ENCODE data around the gene EAF1. TPM values are rescaled to one million over a fixed set of nuclear protein-coding genes. Genes with fewer than 3 reads are reported as not detected.

EAF1 gene
- total and polyA plus RNA-seq, 2 experiments from 2014 or later, result 9.4 to 45.4 TPM

DNA sequence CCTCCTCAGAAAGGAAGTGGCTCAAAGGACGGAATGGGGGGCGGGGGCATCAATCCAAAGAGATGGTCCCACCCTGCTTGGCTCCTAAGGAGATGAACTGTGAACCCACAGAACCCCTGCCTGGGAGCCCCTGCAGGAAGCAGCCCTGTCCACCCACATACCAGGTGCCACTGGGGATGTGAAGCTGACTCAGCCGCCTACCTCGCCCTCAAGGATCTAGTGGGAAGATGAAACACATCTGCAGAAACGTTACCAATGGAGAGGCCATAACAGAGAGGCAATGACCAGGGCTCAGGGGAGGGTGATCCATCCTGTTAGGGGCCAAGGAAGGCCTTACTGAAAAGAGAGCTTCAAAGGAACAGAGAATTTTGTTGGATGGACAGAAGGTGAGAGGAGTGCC, 35.1 kb downstream of the EAF1 start (continued):
- no peak for TF ChIP-seq EZH2phosphoT487 (IDR thresholded peaks at IDR 0.05; ENCODE audit: unreplicated experiment)
- TF ChIP-seq, protein P1, sequence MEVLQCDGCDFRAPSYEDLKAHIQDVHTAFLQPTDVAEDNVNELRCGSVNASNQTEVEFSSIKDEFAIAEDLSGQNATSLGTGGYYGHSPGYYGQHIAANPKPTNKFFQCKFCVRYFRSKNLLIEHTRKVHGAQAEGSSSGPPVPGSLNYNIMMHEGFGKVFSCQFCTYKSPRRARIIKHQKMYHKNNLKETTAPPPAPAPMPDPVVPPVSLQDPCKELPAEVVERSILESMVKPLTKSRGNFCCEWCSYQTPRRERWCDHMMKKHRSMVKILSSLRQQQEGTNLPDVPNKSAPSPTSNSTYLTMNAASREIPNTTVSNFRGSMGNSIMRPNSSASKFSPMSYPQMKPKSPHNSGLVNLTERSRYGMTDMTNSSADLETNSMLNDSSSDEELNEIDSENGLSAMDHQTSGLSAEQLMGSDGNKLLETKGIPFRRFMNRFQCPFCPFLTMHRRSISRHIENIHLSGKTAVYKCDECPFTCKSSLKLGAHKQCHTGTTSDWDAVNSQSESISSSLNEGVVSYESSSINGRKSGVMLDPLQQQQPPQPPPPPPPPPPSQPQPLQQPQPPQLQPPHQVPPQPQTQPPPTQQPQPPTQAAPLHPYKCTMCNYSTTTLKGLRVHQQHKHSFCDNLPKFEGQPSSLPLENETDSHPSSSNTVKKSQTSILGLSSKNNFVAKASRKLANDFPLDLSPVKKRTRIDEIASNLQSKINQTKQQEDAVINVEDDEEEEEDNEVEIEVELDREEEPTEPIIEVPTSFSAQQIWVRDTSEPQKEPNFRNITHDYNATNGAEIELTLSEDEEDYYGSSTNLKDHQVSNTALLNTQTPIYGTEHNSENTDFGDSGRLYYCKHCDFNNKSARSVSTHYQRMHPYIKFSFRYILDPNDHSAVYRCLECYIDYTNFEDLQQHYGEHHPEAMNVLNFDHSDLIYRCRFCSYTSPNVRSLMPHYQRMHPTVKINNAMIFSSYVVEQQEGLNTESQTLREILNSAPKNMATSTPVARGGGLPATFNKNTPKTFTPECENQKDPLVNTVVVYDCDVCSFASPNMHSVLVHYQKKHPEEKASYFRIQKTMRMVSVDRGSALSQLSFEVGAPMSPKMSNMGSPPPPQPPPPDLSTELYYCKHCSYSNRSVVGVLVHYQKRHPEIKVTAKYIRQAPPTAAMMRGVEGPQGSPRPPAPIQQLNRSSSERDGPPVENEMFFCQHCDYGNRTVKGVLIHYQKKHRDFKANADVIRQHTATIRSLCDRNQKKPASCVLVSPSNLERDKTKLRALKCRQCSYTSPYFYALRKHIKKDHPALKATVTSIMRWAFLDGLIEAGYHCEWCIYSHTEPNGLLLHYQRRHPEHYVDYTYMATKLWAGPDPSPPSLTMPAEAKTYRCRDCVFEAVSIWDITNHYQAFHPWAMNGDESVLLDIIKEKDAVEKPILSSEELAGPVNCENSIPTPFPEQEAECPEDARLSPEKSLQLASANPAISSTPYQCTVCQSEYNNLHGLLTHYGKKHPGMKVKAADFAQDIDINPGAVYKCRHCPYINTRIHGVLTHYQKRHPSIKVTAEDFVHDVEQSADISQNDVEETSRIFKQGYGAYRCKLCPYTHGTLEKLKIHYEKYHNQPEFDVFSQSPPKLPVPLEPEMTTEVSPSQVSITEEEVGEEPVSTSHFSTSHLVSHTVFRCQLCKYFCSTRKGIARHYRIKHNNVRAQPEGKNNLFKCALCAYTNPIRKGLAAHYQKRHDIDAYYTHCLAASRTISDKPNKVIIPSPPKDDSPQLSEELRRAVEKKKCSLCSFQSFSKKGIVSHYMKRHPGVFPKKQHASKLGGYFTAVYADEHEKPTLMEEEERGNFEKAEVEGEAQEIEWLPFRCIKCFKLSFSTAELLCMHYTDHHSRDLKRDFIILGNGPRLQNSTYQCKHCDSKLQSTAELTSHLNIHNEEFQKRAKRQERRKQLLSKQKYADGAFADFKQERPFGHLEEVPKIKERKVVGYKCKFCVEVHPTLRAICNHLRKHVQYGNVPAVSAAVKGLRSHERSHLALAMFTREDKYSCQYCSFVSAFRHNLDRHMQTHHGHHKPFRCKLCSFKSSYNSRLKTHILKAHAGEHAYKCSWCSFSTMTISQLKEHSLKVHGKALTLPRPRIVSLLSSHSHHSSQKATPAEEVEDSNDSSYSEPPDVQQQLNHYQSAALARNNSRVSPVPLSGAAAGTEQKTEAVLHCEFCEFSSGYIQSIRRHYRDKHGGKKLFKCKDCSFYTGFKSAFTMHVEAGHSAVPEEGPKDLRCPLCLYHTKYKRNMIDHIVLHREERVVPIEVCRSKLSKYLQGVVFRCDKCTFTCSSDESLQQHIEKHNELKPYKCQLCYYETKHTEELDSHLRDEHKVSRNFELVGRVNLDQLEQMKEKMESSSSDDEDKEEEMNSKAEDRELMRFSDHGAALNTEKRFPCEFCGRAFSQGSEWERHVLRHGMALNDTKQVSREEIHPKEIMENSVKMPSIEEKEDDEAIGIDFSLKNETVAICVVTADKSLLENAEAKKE (CRISPR knock-in tag; IDR thresholded peaks at IDR 0.05), result no peak

GRCh38 chr3:15465876-15466585, 38.6 kb downstream of the EAF1 start:
- H3K4me1 Mint-ChIP-seq, result no peaks in the 10 kb centered on the region
- peaks cover 3% of the 10 kb centered on the region for H3K27me3 Mint-ChIP-seq (ENCODE audit: insufficient read depth, low read depth, poor library complexity)
- H3K36me3 ChIP-seq (ENCODE audit: insufficient read depth), result no peaks in the 10 kb centered on the region
- no peak overlapping the region for H3K27ac Mint-ChIP-seq
- H3K4me2 ChIP-seq, result no peak overlapping the region
- no peaks in the 10 kb centered on the region for H3K27me3 ChIP-seq (ENCODE audit: insufficient read depth)
- no peaks in the 10 kb centered on the region for H3K9me3 Mint-ChIP-seq
- no peaks in the 10 kb centered on the region for H3K4me1 ChIP-seq (ENCODE audit: insufficient read depth)
- no peaks in the 10 kb centered on the region for H3F3A ChIP-seq (replicated peaks; ENCODE audit: low read depth)
- H3K36me3 Mint-ChIP-seq (ENCODE audit: low read depth), result no peaks in the 10 kb centered on the region
- no peaks in the 10 kb centered on the region for H3K79me2 ChIP-seq (replicated peaks; ENCODE audit: insufficient read depth)
- H2AFZ ChIP-seq, result no peak overlapping the region
- H3K9me2 ChIP-seq (ENCODE audit: insufficient read depth), result no peaks in the 10 kb centered on the region
- H3K4me3 ChIP-seq, result no peak overlapping the region
- H3K27ac ChIP-seq (ENCODE audit: low read depth), result no peak overlapping the region
- DNase-seq (ENCODE audit: low spot score) (no peak), ATAC-seq (no peak)
- no peak overlapping the region for H3K4me3 Mint-ChIP-seq
- H4K20me1 ChIP-seq (replicated peaks; ENCODE audit: insufficient read depth), result no peaks in the 10 kb centered on the region
- TF ChIP-seq ETS1 (IDR thresholded peaks at IDR 0.05) (no peak), ZNF114 (CRISPR knock-in tag; IDR thresholded peaks at IDR 0.05) (no peak), JUNB (IDR thresholded peaks at IDR 0.05; ENCODE audit: unreplicated experiment) (no peak), CREB1 (CRISPR knock-in tag; IDR thresholded peaks at IDR 0.05; ENCODE audit: low read depth) (no peak), POLR2AphosphoS5 (IDR thresholded peaks at IDR 0.05; ENCODE audit: low read depth) (no peak), EZH2phosphoT487 (IDR thresholded peaks at IDR 0.05; ENCODE audit: unreplicated experiment) (no peak), EZH2 (IDR thresholded peaks at IDR 0.05; ENCODE audit: low read depth, unreplicated experiment) (no peak)
- TF ChIP-seq, protein P1 (CRISPR knock-in tag; IDR thresholded peaks at IDR 0.05), result no peak
